ENCODE data around the gene HBG1.

Gene HBG1

DNA sequence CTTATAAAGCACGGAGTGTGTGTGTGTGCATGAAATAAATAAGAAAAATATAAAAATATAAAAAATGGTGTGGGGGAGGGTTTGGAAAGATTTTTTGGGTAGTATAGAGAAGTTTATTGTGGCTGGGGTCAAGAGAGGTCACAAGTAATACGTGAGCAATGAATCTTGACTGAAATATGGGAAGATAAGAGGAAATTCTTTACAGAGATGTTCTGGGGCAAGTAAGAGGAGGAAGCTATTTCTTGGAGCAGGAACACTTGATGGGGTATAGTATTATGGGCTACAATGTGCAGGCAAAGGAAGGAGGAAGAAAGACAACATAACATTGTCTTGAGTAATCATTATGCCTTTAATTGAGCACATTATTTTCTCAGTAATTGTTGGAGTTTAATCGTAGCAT lies 17.5 kb downstream of the HBG1 start:
- TF ChIP-seq, protein P1, sequence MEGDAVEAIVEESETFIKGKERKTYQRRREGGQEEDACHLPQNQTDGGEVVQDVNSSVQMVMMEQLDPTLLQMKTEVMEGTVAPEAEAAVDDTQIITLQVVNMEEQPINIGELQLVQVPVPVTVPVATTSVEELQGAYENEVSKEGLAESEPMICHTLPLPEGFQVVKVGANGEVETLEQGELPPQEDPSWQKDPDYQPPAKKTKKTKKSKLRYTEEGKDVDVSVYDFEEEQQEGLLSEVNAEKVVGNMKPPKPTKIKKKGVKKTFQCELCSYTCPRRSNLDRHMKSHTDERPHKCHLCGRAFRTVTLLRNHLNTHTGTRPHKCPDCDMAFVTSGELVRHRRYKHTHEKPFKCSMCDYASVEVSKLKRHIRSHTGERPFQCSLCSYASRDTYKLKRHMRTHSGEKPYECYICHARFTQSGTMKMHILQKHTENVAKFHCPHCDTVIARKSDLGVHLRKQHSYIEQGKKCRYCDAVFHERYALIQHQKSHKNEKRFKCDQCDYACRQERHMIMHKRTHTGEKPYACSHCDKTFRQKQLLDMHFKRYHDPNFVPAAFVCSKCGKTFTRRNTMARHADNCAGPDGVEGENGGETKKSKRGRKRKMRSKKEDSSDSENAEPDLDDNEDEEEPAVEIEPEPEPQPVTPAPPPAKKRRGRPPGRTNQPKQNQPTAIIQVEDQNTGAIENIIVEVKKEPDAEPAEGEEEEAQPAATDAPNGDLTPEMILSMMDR (IDR thresholded peaks at IDR 0.05; ENCODE audit: control insufficient read depth, extremely low read depth, insufficient read depth), result no peak
- no peak overlapping the region for H3K4me3 ChIP-seq (ENCODE audit: low read depth, low read length)
- no peak for DNase-seq (ENCODE audit: low read depth)

DNA sequence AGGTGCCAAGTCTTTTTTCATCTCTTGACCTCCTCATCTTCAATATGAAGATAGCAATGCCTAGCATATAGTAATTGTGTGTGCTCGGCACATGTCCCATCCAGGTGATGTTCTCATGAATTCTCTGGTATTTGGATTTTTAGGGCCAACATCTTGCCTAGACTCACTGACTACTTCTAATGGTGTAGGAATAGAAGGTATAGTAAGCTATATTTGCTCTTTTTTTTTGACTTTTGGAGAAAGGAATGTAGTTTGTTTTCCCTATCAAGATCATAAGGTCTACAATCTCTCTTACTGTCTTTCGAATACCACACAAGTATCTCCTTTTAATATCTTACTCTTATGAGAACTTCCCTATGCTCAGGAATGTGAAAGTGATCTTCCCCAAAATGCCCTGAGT lies 18.5 kb downstream of the HBG1 start:
- no peak overlapping the region for H3K4me3 ChIP-seq (ENCODE audit: low read depth, low read length)
- no peak for DNase-seq (ENCODE audit: low read depth)
- TF ChIP-seq, protein P1 (IDR thresholded peaks at IDR 0.05; ENCODE audit: control insufficient read depth, extremely low read depth, insufficient read depth), result no peak

DNA sequence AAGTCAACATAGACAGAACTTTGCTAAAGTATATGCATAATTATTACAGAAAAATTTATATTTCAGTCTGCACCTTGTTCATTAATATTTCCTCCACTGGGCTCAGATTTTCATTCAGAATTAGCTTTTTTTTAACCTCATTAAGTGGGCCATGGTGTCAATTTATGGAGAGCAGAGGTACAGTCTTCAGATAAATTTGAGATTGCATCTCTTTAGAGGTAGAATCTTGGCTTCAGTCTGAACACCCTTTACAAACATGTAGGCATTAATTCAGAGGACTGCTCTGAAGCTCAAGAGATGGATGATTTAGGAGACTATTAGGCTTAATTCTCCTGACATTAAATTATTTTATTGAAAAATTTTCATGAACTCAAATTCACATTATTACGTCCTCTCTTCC lies 19.4 kb downstream of the HBG1 start:
- H3K4me3 ChIP-seq (ENCODE audit: low read depth, low read length), result no peak overlapping the region
- TF ChIP-seq, protein P1 (IDR thresholded peaks at IDR 0.05; ENCODE audit: control insufficient read depth, extremely low read depth, insufficient read depth), result no peak
- DNase-seq (ENCODE audit: low read depth), result no peak

DNA sequence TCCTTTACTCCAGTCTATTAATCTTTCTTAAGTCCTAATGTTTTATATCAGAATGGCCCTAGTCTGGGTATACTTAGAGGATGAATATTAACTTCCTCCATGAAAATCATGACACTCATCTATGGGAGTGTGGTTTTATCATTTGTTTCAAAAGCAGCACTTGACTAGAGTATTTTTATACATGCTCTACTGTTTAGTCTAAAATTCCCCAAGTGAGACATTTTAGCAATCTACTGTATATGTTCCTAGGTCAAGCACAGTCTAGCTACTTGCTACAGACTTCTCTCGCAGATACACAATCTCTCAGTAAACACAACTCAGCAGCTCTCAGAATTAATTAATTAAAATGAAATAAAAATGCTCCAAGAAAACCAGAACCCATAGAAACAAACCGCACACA lies 19.9 kb downstream of the HBG1 start:
- no peak for DNase-seq (ENCODE audit: low read depth)
- H3K4me3 ChIP-seq (ENCODE audit: low read depth, low read length), result no peak overlapping the region
- TF ChIP-seq, protein P1 (IDR thresholded peaks at IDR 0.05; ENCODE audit: control insufficient read depth, extremely low read depth, insufficient read depth), result no peak

DNA sequence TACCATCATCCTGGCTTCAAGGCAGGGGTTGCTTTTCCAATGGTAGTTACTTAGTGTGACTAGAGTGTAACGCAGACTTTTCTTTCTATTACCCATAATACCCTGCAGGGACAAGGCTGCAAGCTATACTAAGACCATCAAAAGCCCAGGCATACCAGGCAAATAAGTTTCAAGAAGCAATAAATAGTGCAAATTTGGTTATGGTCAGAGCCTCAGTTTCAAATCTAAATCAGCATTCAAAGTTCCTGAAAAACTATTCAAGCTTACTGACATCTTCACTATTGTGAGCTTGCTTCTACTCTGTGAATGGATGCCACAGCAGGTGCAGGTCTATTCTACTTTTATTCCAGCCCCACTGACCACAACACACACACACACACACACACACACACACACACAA lies 20.3 kb downstream of the HBG1 start:
- H3K4me3 ChIP-seq (ENCODE audit: low read depth, low read length), result no peak overlapping the region
- TF ChIP-seq, protein P1 (IDR thresholded peaks at IDR 0.05; ENCODE audit: control insufficient read depth, extremely low read depth, insufficient read depth), result no peak
- no peak for DNase-seq (ENCODE audit: low read depth)

DNA sequence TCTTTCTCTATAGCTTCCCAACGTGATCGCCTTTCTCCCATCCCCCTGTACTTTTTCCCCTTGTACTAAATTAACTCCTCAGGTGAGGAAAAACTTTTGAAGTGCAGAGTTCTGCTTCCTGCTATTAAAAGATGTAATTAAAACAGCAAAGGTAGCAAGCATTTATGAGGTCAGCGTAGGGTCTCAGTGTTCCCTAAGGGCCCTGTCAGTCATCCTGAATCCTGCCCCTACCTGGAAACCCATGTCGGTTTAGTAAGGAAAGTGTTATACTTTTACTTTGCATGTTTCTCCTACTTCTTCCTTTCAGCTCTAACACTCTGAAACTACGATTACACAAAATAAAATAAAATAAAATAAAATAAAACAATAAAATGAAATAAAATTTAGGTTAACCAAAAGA lies 21.5 kb downstream of the HBG1 start:
- TF ChIP-seq, protein P1 (IDR thresholded peaks at IDR 0.05; ENCODE audit: control insufficient read depth, extremely low read depth, insufficient read depth), result no peak
- no peak overlapping the region for H3K4me3 ChIP-seq (ENCODE audit: low read depth, low read length)
- no peak for DNase-seq (ENCODE audit: low read depth)

DNA sequence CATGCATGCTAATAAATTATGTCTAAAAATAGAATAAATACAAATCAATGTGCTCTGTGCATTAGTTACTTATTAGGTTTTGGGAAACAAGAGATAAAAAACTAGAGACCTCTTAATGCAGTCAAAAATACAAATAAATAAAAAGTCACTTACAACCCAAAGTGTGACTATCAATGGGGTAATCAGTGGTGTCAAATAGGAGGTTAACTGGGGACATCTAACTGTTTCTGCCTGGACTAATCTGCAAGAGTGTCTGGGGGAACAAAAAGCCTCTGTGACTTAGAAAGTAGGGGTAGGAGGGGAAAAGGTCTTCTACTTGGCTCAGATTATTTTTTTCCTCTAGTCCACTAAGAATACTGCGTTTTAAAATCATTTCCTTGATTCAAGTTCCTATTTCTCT lies 22.0 kb downstream of the HBG1 start:
- H3K4me3 ChIP-seq (ENCODE audit: low read depth, low read length), result no peak overlapping the region
- DNase-seq (ENCODE audit: low read depth), result no peak
- TF ChIP-seq, protein P1 (IDR thresholded peaks at IDR 0.05; ENCODE audit: control insufficient read depth, extremely low read depth, insufficient read depth), result no peak
